Skin epidermis (tissue), 12 donors: Measurements from ENCODE around the gene ZNF564.
"Not testable (repeated sequence)": the region's sequence is repeated elsewhere in the genome, so short reads cannot be mapped to it uniquely, and the experiment has no call there.

Experiments used
- H3K27ac ChIP-seq, 21 experiments: fragments of 200-600 bp; sonication (generic) in 11 of 21; one replicate each; pipeline ENCODE4 v1.5.0; 2020; ENCODE audit warnings: mild to moderate bottlenecking in 3 of 21, inconsistent platforms in 2 of 21, moderate library complexity in 2 of 21
- H3K4me3 ChIP-seq, 7 experiments: fragments of 200-600 bp; sonication (generic) in 2 of 7; one replicate each; pipeline ENCODE4 v1.5.0; 2020; ENCODE audit warnings: inconsistent platforms in 2 of 7, mild to moderate bottlenecking in 2 of 7, moderate library complexity in 1 of 7

The ZNF564 gene

DNA sequence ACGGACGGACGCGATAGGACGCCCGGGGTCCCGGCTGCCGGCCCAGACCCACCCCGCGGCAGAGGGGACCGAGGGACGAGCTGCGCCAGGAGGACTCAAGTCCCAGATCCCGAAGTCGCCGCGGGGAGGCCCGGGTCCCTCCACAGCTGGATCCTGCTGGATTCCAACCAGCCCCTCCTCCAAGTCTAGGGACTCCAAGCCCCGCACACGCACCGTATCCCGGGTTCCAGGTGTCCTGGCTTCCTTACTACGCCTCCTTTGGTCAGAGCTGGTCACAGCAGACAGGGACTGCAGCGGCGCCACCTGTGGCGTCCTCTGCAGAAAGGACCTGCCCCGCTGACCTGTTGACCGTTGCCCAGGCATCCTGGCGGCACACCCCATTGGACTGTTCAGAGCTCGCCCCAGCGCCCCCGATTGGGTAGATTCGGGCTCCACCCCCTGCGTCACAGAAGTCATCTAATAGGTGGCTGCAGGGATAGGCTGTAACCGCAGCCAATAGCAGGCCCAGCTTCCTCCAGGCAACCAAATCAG, 37.7 kb downstream of the ZNF564 start:
- H3K27ac ChIP-seq, result no peak overlapping the region
- H3K4me3 ChIP-seq, result no peak overlapping the region

DNA sequence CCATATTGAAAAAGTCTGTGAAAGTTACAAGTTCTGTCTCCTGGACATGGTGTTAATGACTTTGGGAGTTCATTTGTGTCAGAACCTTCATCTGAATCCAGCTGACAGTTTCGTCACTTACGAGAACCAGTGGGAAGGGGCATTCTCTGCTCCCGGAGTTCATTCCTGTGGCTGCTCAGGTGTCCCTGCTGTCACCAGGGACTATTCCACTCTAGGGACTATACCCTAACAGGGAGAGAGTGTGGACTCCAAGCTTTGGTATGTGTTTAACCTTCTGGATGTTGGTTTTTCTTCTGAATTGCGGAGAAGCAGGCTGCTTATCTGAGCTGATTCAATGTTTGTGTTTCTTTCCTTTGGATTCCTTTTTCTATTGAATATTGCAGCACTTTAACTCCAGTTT, 54.2 kb downstream of the ZNF564 start:
- Histone ChIP-seq H3K4me3 (no peak overlapping the region), H3K27ac (no peak overlapping the region)

DNA sequence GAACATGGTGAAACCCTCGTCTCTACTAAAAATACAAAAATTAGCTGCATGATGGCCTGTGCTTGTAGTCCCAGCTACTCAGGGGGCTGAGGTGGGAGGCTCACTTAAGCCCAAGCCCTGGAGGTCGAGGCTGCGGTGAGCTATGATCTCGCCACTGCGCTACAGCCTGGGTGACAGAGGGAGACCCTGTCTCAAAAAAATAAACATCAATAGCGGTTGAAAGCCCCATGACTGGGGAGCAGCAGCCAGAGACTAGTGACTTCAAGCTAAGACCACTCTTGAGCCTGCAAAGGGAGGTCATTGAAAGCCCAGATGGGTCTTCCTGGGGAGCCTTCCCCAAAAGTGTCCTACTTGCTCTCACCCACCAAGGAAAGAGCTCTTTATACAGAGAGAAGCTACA, 54.8 kb downstream of the ZNF564 start:
- no peak overlapping the region for H3K4me3 ChIP-seq
- no peak overlapping the region for H3K27ac ChIP-seq

DNA sequence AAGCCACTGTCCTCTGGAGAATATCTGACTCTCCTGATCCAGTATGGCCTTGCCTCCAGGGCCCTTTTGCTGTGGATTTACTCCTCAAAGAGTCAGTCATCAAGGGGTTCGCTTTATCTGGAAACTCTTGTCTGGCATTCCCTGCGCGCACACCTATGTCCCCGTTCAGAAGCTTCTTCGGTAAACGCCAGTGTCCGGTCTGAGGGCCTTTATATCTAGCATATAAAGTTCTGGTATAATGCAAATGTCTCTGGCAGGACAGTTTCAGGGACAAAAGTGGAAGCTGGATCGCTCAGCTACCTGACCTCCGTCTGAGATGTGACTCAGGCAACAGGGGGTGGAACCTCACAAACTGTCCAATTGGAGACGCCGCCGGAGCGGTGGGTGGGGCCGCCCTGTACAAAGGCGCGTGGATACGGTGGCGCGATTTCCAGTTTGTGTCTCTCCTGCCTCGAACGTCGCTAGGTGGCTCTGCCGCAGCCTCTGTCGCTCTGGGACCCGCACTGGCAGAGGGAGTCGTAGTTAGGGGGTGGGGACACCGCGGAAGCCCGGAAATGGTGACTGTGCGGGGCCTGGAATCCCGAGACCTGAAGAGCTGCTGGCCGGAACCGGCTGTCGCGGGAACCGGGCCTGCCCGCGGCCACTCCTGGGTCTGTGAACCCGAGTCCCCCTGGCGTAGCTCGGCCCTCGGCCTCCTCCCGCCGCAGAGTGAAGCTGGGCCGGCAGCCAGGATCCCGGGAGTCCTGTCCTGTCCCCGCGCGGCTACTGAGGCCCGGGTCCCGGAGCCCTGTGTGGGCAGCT, 56.1 kb downstream of the ZNF564 start:
- H3K27ac ChIP-seq, result peak overlapping the region in 18 of 21 experiments; percentile 13 to 90 (median 72)
- peak overlapping the region; percentile 36 to 65 (median 44) for H3K4me3 ChIP-seq

DNA sequence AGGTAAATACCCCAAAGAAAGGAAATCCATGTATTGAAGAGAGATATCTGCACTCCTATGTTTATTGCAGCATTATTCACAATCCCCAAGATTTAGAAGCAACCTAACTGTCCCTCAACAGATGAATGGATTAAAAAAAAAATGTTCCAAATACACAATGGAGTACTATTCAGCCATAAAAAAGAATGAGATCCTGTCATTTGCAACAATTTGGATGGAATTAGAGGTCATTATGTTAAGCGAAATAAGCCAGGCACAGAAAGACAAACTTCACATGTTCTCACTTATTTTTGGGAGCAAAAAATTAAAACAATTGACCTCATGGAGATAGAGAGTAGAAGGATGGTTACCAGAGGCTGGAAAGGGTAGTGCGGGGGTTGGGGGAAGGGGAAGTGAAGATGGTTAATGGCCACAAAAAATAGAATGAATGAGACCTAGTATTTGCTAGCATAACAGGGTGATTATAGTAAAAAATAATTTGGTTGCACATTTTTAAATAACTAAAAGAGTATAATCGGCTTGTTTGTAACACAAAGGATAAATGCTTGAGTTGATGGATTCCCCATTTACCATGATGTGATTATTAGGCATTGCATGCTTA, 56.9 kb downstream of the ZNF564 start:
- Histone ChIP-seq H3K4me3 (no peak overlapping the region), H3K27ac (peak overlapping the region in 1 of 21 experiments; percentile 90)

DNA sequence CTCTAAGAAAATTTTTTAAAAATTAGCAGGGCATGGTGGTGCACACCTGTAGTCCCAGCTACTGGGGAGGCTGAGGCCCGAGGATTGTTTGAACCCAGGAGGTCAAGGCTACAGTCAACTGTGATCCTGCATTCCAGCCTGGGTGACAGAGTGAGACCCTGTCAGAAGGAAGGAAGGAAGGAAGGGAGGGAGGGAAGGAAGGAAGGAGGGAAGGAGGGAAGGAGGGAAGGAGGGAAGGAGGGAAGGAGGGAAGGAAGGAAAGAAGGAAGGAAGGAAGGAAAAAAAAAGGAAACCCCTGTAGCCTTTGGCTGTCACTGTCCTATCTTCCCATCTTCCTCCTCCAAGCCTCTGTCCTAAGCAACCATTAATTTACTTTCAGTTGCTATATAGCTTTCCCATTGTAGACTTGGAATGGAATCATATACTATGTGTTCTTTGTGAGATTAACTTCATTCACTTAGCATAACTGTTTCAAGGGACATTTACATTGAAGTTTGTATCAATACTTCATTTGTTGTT, 65.0 kb downstream of the ZNF564 start:
- H3K4me3 ChIP-seq, H3K27ac ChIP-seq: not testable (repeated sequence)

DNA sequence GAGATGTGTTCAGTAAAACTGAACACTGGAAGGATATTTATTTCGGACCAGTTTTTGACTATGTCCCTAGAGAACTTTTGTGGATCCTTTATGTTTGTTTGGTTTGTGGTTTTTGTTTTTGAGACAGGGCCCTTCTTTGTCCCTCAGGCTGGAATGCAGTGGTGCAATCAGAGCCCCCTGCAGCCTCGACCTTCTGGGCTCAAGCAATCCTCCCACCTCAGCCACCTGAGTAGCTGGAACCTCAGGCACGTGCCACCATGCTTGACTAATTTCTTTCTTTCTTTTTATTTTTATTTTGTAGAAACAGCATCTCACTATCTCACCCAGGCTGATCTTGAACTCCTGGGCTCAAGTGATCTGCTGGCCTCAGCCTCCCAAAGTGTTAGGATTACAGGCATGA, 65.7 kb downstream of the ZNF564 start:
- H3K27ac ChIP-seq, result peak overlapping the region in 1 of 21 experiments; percentile 80
- H3K4me3 ChIP-seq, result no peak overlapping the region

DNA sequence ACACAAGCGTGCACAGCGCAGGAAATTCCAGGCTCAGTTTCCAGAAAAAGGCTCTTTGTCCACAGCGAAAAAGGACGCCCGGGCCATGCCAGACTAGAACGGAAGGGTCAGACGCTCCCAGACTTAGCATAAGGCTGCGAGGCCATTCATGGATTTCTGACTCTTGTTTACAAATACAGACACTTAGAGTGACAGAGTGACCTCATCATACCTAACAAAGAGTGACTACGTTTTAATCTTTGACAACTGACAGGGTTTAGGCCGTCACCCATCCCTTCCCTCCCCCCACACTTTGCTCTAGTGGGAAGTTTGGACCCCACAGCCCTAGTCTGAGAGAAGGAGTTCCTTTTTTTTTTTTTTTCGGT, 66.2 kb downstream of the ZNF564 start:
- peak overlapping the region in 16 of 21 experiments; percentile 31 to 88 (median 76) for H3K27ac ChIP-seq
- peak overlapping the region; percentile 62 to 97 (median 75) for H3K4me3 ChIP-seq

DNA sequence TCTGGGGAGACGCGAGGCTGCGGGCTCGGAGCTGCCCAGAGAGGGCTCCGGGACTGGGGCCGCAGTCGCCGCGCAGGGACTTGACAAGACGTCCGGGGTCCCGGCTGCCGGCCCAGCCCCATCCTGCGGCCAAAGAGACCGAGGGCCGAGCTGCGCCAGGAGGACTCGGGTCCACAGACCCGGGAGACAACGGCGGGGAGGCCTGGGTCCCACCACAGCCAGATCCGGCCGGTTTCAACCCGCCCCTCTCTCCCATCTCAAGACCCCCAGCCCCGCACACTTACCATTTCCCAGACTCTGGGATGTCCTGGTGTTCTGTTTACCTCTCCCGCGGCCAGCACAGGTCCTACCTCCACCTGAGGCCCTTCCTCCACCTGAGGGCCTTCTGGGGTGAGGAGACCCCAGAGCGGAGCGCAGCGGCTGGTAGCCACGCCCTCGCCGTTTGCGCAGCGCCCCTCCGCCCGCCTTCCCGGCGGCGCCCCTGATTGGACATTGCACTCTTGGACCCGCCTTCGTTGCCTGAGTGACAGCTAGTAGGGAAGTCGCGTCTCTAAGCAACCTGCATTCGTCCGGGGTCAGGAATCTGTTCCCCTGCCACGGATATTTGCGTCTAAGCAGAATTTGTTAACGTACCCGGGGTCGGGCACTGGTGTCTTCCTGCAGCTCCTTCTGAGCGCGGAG, 66.8 kb downstream of the ZNF564 start, which contains the start of gene ZNF709:
TSS of gene ZNF709 (minus strand) at position 446 of the 681 bp plus-strand sequence. CDS start at position 287, 159 bp downstream.
- H3K4me3 ChIP-seq, result peak within 1 kb of the TSS; percentile 62 to 97 (median 75)

DNA sequence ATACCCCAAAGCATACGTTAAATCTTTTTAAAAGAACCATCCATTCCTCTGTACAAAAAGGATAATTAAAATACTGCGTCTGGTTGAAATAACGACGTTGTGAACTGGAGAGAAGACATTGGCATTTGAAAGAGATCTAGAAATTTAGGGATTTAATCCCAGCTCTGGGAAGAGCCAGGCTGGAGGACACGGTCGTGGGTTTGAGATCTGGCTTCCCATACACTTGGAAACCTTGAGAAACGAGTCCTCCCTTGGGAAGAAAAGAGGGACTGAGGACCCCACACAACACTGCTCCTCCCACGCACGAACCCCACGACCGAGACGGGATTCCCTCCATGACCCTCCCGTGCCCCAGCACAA, 67.3 kb downstream of the ZNF564 start:
- H3K4me3 ChIP-seq, result peak overlapping the region; percentile 62 to 97 (median 75)
- peak overlapping the region in 19 of 21 experiments; percentile 2 to 88 (median 75) for H3K27ac ChIP-seq

More for the DNA sequence above, 66.8 kb downstream of the ZNF564 start, which contains the start of gene ZNF709:
- H3K27ac ChIP-seq, result peak within 1 kb of the TSS in 20 of 21 experiments; percentile 2 to 88 (median 75)

DNA sequence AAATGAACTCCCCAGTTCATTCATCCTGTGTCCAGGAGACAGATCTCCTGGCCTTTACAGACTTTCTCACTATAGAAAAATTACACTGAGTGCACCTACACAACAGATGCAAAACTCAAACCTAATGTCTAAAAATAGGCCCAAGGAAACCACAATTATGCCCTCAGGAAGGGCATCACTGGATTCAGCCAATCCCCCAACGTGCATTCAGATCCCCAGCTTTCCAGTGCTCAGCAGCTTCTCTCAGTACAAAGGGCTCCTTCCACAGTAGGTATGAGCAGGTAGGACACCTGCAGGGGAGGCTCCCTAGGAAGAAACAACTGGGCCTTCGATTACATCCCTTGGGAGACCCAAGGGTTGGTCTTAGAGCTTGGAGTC, 68.8 kb downstream of the ZNF564 start:
- Histone ChIP-seq H3K27ac (no peak overlapping the region), H3K4me3 (no peak overlapping the region)

DNA sequence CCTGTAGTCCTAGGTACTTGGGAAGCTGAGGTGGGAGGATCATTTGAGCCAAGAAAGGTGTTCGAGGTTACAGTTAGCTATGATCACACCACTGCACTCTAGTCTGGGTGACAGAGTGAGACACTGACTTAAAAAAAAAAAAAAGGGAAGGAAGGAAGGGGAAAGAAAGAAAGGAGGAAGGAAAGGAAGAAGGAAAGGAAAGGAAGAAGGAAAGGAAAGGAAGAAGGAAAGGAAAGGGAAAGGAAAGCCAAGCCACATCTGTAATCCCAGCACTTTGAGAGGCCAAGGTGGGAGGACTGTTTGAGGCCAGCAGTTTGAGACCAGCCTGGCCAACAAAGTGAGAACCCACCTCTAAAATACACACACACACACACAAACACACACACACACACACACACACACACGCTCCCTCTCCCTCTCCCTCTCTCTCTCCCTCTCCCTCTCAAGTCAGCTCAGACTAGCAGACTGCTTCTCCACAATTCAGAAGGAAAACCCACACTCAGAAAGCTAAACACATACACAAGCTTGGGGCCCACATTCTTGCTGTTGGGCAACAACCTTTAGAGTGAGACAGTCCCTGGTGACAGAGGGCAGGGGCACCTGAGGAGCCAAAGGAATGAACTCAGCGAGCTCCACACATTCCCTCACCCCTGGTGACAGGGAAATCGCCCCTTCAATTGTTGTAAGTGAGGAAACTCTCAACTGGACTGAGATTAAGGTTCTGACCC, 69.3 kb downstream of the ZNF564 start:
- Histone ChIP-seq H3K4me3 (no peak overlapping the region), H3K27ac (no peak overlapping the region)

DNA sequence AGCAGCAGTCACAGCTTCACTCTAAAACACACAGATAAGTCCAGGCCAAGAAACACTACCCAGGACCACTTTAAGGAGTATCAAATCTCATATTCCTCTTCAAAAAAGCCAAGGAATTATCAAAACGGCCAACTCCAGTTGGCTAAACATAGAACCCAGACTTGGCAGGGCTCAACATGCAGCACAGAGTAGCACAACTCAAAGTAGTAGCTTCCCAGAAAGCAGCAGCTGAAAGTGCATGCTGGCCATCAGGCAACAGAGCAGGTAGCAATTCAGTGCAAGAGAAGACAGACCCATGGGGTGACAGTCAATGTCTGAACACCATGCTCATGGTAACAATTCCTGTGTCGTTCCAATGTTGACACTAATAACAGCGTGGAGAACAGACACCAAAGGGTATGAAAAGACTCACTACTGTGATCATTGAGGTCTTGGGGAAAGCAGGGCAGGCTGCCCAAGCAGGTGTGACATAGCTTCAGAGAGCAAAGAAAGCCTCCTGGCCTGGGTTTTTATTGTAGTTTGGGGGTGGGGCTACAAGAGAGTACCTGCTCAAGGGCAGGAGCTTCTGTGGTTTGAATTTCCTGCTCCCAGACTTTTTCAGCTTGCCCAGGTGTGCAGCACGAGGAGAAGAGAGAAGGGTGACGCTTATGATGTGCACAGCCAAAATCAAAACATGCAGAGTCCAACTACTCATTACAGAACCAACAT, 72.9 kb downstream of the ZNF564 start:
- Histone ChIP-seq H3K4me3 (no peak overlapping the region), H3K27ac (no peak overlapping the region)
